ENCODE data around the gene DCUN1D2.

DNA sequence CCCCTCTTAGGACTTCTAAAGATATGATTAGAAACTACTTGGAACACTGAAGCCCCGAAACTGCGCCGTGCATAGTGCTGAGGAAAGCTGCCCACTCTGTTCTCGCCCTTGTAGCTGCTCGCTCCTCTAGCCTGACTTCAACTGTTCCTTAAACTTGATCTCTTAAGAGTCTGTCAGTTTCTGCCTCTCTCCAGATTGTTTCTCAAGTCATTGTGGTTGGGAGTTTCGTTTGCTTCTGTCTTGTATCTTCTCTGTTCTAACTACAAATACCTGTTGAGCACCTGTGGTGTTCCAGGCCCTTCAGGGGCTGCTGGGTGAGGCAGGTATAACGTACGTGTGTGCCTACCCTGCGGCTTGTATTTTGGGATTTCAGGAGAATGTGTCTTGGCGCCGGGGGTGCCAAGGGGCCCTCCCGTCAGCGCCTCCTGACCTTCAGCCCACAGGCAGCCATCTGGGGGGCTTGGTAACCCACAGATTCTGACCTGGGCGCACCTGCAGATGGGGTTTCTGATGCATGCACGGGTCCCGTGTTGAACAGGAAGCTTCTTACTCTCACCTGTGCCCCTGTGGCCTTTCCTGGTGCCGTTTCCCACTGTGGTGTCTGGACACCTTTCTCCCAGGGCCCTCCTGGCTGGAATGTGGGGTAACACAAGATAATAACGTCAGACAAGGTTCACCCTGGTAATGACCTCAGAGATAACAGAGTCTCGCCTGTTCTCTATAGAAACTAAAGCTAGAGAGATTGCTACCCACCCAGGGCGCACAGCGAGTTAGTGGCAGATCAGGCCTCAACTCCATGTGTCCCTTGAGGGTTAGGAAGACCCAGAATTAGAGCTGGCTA lies 17.2 kb upstream of the DCUN1D2 start:
- TF ChIP-seq, protein P1, sequence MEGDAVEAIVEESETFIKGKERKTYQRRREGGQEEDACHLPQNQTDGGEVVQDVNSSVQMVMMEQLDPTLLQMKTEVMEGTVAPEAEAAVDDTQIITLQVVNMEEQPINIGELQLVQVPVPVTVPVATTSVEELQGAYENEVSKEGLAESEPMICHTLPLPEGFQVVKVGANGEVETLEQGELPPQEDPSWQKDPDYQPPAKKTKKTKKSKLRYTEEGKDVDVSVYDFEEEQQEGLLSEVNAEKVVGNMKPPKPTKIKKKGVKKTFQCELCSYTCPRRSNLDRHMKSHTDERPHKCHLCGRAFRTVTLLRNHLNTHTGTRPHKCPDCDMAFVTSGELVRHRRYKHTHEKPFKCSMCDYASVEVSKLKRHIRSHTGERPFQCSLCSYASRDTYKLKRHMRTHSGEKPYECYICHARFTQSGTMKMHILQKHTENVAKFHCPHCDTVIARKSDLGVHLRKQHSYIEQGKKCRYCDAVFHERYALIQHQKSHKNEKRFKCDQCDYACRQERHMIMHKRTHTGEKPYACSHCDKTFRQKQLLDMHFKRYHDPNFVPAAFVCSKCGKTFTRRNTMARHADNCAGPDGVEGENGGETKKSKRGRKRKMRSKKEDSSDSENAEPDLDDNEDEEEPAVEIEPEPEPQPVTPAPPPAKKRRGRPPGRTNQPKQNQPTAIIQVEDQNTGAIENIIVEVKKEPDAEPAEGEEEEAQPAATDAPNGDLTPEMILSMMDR (conservative IDR thresholded peaks at IDR 0.05), result no peak
- TF ChIP-seq ZFX (IDR thresholded peaks at IDR 0.05), result no peak
